ENCODE data around the gene SORBS1. TPM values are rescaled to one million over a fixed set of nuclear protein-coding genes. Genes with fewer than 3 reads are reported as not detected.

SORBS1 gene
- total and polyA plus RNA-seq, 9 of the 15 experiments (the other 6 are each of a cell fraction or from before 2014, with no cell fraction given): 2.0 to 13.3 (median 6.5) TPM

DNA sequence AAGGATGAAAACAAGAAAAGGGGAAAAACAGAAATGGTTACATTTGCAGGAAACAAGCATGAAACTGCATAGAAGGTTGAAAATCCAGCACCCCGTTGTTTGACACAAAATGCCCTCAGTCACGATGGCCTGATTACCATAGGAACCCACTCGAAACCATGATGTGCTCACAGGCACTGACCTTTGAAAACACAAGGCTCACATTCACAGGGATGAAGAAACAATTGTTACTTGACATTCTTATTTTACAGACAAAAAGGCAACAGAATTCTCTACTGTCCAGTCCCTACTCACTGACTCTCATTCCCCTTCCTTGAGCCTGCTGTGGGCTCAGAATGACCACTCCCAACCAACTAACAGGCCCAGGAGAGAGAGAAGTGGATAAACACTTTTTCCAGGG, 138.9 kb downstream of the SORBS1 start:
- H2AFZ ChIP-seq (ENCODE audit: low read depth, low read length): no peak overlapping the region
- 41% methylated on average over 3 of the region's 3 CpGs for WGBS (ENCODE audit: insufficient coverage, low coverage, missing lambda C conversion rate)
- ChIA-PET POLR2A (interaction anchor here (0.6 kb wide), 2 partner anchors 101 to 724 kb away, joined by 3 read pairs; no protein-coding TSS in a partner anchor), CTCF (ENCODE audit: low intra/inter-chr PET ratio) (no interaction called here)
- H3K9ac ChIP-seq (ENCODE audit: insufficient read depth in 1 of 2, low read depth in 2 of 2, low read length in 2 of 2): no peak overlapping the region
- no peaks in the 10 kb centered on the region for H3K9me3 ChIP-seq (replicated peaks; ENCODE audit: control insufficient read depth, insufficient read depth, low read depth, low read length)
- no peaks in the 10 kb centered on the region for H3K79me2 ChIP-seq (ENCODE audit: control insufficient read depth, insufficient read depth, low read length)
- no peak overlapping the region for H3K4me3 ChIP-seq
- H3K9me1 ChIP-seq (ENCODE audit: control insufficient read depth, insufficient read depth, low read length): no peaks in the 10 kb centered on the region
- ATAC-seq (no peak), DNase-seq (ENCODE audit: extremely low read depth in 1 of 4, low spot score in 3 of 4) (no peak), FAIRE-seq (no peak)
- H3K27me3 ChIP-seq (ENCODE audit: control insufficient read depth in 2 of 2, insufficient read depth in 2 of 2, low read length in 2 of 2): no peaks in the 10 kb centered on the region
- no peak overlapping the region for H3K27ac ChIP-seq (ENCODE audit: extremely low read depth, low read depth, low read length)
- no peak overlapping the region for H3K4me2 ChIP-seq (ENCODE audit: insufficient read depth, low read length)
- no peaks in the 10 kb centered on the region; the same call in 2 of the 3 replicates for H3K36me3 ChIP-seq (ENCODE audit: control insufficient read depth, insufficient read depth, low read length)
- in situ Hi-C loops (cut with MboI): no loop called here
- H4K20me1 ChIP-seq (replicated peaks; ENCODE audit: control insufficient read depth, insufficient read depth, low read length): 0 out of 2 replicates have a peak, but pooled peaks cover 9% of the 10 kb centered on the region
- no TSS peak for BruUV-seq (replicated peaks)
- intact Hi-C loops (cut with micrococcal nuclease): no loop called here
- peaks cover 0 to 20% of the 10 kb centered on the region in 2 experiments; a peak in 4 of 5 replicates for H3K4me1 ChIP-seq (replicated peaks in 1 of 2; ENCODE audit: control insufficient read depth in 2 of 2, insufficient read depth in 2 of 2, low read length in 2 of 2)
- TF ChIP-seq, protein P1, sequence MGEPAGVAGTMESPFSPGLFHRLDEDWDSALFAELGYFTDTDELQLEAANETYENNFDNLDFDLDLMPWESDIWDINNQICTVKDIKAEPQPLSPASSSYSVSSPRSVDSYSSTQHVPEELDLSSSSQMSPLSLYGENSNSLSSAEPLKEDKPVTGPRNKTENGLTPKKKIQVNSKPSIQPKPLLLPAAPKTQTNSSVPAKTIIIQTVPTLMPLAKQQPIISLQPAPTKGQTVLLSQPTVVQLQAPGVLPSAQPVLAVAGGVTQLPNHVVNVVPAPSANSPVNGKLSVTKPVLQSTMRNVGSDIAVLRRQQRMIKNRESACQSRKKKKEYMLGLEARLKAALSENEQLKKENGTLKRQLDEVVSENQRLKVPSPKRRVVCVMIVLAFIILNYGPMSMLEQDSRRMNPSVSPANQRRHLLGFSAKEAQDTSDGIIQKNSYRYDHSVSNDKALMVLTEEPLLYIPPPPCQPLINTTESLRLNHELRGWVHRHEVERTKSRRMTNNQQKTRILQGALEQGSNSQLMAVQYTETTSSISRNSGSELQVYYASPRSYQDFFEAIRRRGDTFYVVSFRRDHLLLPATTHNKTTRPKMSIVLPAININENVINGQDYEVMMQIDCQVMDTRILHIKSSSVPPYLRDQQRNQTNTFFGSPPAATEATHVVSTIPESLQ (CRISPR knock-in tag; IDR thresholded peaks at IDR 0.05): no peak
- no peak for TF ChIP-seq CHD1 (IDR thresholded peaks at IDR 0.05; ENCODE audit: low read length)
- no peak for TF ChIP-seq MGA (IDR thresholded peaks at IDR 0.05)
- no peak for TF ChIP-seq E2F6 (IDR thresholded peaks at IDR 0.05; ENCODE audit: borderline replicate concordance in 1 of 2, extremely low read depth in 1 of 2, insufficient read depth in 1 of 2, insufficient read length in 1 of 2, low read depth in 1 of 2, low read length in 1 of 2, poor library complexity in 1 of 2, severe bottlenecking in 1 of 2)
